Left lung (tissue), 10 donors: ENCODE measurements around the gene RASSF8. TPM values are rescaled to one million over a fixed set of nuclear protein-coding genes. Genes with fewer than 3 reads are reported as not detected.
A peak's percentile ranks its signal among the peaks of the same experiment; 100 is the strongest.

Experiments
- ATAC-seq: fragments of 200-7000 bp; cut with Tn5 transposase; one replicate; pipeline ENCODE4 v1.9.1; 2020; ENCODE audit warnings: moderate library complexity
- DNase-seq, 4 donors: peaks; one replicate each; pipeline ENCODE4 v3.0.0-alpha.2; 2013 to 2020
- H3K27ac ChIP-seq, 2 donors: fragments of 200-600 bp; sonication (generic) in 1 of 2; one replicate each; pipeline versions ENCODE4 v1.5.0 to v1.8.0; 2020 to 2021
- H3K27me3 ChIP-seq, 2 donors: fragments of 200-600 bp; sonication (generic) in 1 of 2; one replicate each; pipeline versions ENCODE4 v1.5.0 to v1.8.0; 2020 to 2021
- H3K36me3 ChIP-seq, 2 donors: fragments of 200-600 bp; sonication (generic) in 1 of 2; one replicate each; pipeline versions ENCODE4 v1.5.0 to v1.8.0; 2020 to 2021
- H3K4me1 ChIP-seq, 2 donors: fragments of 200-600 bp; one replicate each; pipeline ENCODE4 v1.8.0; 2021
- H3K4me3 ChIP-seq, 2 donors: fragments of 200-600 bp; sonication (generic) in 1 of 2; one replicate each; pipeline versions ENCODE4 v1.5.0 to v1.8.0; 2020 to 2021; ENCODE audit warnings: mild to moderate bottlenecking in 1 of 2
- H3K9me3 ChIP-seq, 2 donors: fragments of 200-600 bp; sonication (generic) in 1 of 2; one replicate each; pipeline versions ENCODE4 v1.5.0 to v1.8.0; 2020 to 2021
- CTCF ChIP-seq, 2 donors: fragments of 200-600 bp; sonication (generic) in 1 of 2; IDR thresholded peaks; one replicate each; pipeline versions ENCODE4 v1.5.0 to v1.8.0; 2021; ENCODE audit warnings: antibody characterized with exemption in 2 of 2
- intact Hi-C, 2 donors: fragments of 100-400 bp; cut with DNase I; formaldehyde crosslinking; loops; one replicate each; pipeline versions ENCODE4 v1.11.2 to v1.14.2; 2022
- polyA plus RNA-seq, 6 donors: library from polyadenylated mRNA; unstranded; fragments of 120-200 nt; gene quantifications; one replicate each; pipeline ENCODE4 v1.2.1, GENCODE V29; 2013; ENCODE audit not compliant: insufficient read length in 6 of 6
- total RNA-seq, 2 donors: library from RNA; stranded (reverse); fragmentation: NEBNext Ultra II Directional; extraction: Animal tissue kit (Norgen Biotek cat#: 25700); gene quantifications; one replicate each; pipeline ENCODE4 v1.2.1, GENCODE V29; 2021
- donor health status: DM: no; HTN: yes; CAD: no.
- donor health status: DM: no; HTN: no; CAD: no.

Gene RASSF8
- total and polyA plus RNA-seq, 8 donors = 32.5 to 45.3 (median 37.1) TPM

- intact Hi-C loops = no loop called here
- H3K36me3 ChIP-seq = no peaks in the 10 kb centered on the region
- DNase-seq (no peak), ATAC-seq (no peak)
- H3K27ac ChIP-seq = no peak overlapping the region
- no peak for TF ChIP-seq CTCF (IDR thresholded peaks at IDR 0.05)
- H3K4me3 ChIP-seq = no peak overlapping the region
- no peaks in the 10 kb centered on the region for H3K9me3 ChIP-seq
- H3K27me3 ChIP-seq = no peaks in the 10 kb centered on the region
- peaks cover 0 to 5% of the 10 kb centered on the region in 2 donors for H3K4me1 ChIP-seq
Measured at GRCh38 chr12:26027401-26027800, 68.9 kb downstream of the RASSF8 start.

- H3K27me3 ChIP-seq = no peaks in the 10 kb centered on the region
- no peaks in the 10 kb centered on the region for H3K36me3 ChIP-seq
- no peak overlapping the region for H3K4me3 ChIP-seq
- H3K9me3 ChIP-seq = no peaks in the 10 kb centered on the region
- intact Hi-C loops = no loop called here
- H3K27ac ChIP-seq = no peak overlapping the region
- ATAC-seq (peak; percentile 84), DNase-seq (peak in 2 of 4 donors; percentile 48 to 64)
- peak; percentile 56 to 79 for TF ChIP-seq CTCF (IDR thresholded peaks at IDR 0.05)
- peaks cover 0 to 11% of the 10 kb centered on the region in 2 donors for H3K4me1 ChIP-seq
Measured at GRCh38 chr12:26028953-26029735, 70.7 kb downstream of the RASSF8 start.

- Histone ChIP-seq H3K4me3 (no peak overlapping the region), H3K27me3 (no peaks in the 10 kb centered on the region), H3K27ac (no peak overlapping the region), H3K9me3 (no peaks in the 10 kb centered on the region), H3K4me1 (peaks cover 0 to 11% of the 10 kb centered on the region in 2 donors), H3K36me3 (no peaks in the 10 kb centered on the region)
- no peak for TF ChIP-seq CTCF (IDR thresholded peaks at IDR 0.05)
- DNase-seq (no peak), ATAC-seq (no peak)
- intact Hi-C loops = no loop called here
Measured at GRCh38 chr12:26029736-26030022, 71.2 kb downstream of the RASSF8 start.

GRCh38 chr12:26030371-26030770, 71.9 kb downstream of the RASSF8 start:
- Histone ChIP-seq H3K27me3 (no peaks in the 10 kb centered on the region), H3K9me3 (no peaks in the 10 kb centered on the region), H3K27ac (no peak overlapping the region), H3K4me3 (no peak overlapping the region), H3K36me3 (no peaks in the 10 kb centered on the region), H3K4me1 (peaks cover 0 to 11% of the 10 kb centered on the region in 2 donors)
- ATAC-seq (no peak), DNase-seq (no peak)
- intact Hi-C loops = no loop called here
- no peak for TF ChIP-seq CTCF (IDR thresholded peaks at IDR 0.05)

GRCh38 chr12:26031318-26031717, 72.8 kb downstream of the RASSF8 start:
- Histone ChIP-seq H3K36me3 (no peaks in the 10 kb centered on the region), H3K27ac (no peak overlapping the region), H3K4me1 (peaks cover 0 to 11% of the 10 kb centered on the region in 2 donors), H3K9me3 (no peaks in the 10 kb centered on the region), H3K27me3 (no peaks in the 10 kb centered on the region), H3K4me3 (no peak overlapping the region)
- no peak for ATAC-seq
- intact Hi-C loops = no loop called here
- no peak for DNase-seq
- no peak for TF ChIP-seq CTCF (IDR thresholded peaks at IDR 0.05)
